ENCODE data around the gene PDZD2. TPM values are rescaled to one million over a fixed set of nuclear protein-coding genes. Genes with fewer than 3 reads are reported as not detected.

PDZD2 gene
- total and polyA plus RNA-seq, 2 experiments from 2014 or later = 8.3 to 16.9 TPM

DNA sequence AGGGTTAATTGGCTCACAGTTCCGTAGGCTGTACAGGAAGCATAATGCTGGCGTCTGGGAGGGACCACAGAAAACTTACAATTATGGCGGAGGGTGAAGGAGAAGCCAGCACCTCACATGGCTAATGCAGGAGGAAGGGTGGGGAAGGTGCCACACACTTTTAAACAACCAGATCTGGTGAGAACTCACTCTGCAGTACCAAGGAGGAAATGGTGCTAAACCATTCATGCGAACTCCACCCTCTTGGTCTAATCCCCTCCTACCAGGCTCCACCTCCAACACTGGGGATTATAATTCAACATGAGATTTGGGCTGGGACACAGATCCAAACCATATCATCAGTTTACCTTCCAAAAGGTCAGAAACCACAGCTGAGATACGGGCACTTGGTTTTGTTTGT, 122.9 kb downstream of the PDZD2 start:
- ATAC-seq = no peak
- Histone ChIP-seq H3K4me2 (no peak overlapping the region), H3K4me1 (ENCODE audit: insufficient read depth) (no peaks in the 10 kb centered on the region), H3K9me2 (ENCODE audit: insufficient read depth) (no peaks in the 10 kb centered on the region), H3F3A (replicated peaks; ENCODE audit: low read depth) (no peaks in the 10 kb centered on the region), H2AFZ (no peak overlapping the region), H4K20me1 (replicated peaks; ENCODE audit: insufficient read depth) (no peaks in the 10 kb centered on the region), H3K27ac (ENCODE audit: low read depth) (no peak overlapping the region), H3K27me3 (ENCODE audit: insufficient read depth) (no peaks in the 10 kb centered on the region), H3K36me3 (ENCODE audit: insufficient read depth) (no peaks in the 10 kb centered on the region), H3K79me2 (replicated peaks; ENCODE audit: insufficient read depth) (no peaks in the 10 kb centered on the region), H3K4me3 (no peak overlapping the region)
- Mint-ChIP-seq H3K27ac (no peak overlapping the region), H3K27me3 (ENCODE audit: insufficient read depth, low read depth, poor library complexity) (peaks cover 6% of the 10 kb centered on the region), H3K4me3 (no peak overlapping the region), H3K9me3 (peaks cover 2% of the 10 kb centered on the region; the same call in 1 of the 3 replicates), H3K36me3 (ENCODE audit: low read depth) (no peaks in the 10 kb centered on the region; the same call in 2 of the 3 replicates), H3K4me1 (peaks cover 5% of the 10 kb centered on the region; the same call in 1 of the 3 replicates)
- DNase-seq (ENCODE audit: low spot score) = no peak
- no peak for TF ChIP-seq EZH2 (IDR thresholded peaks at IDR 0.05; ENCODE audit: low read depth, unreplicated experiment)
- TF ChIP-seq CREB1 (CRISPR knock-in tag; IDR thresholded peaks at IDR 0.05; ENCODE audit: low read depth) = no peak
- TF ChIP-seq NANOG (IDR thresholded peaks at IDR 0.05; ENCODE audit: borderline replicate concordance) = no peak
- no peak for TF ChIP-seq POLR2AphosphoS5 (IDR thresholded peaks at IDR 0.05; ENCODE audit: low read depth)
- TF ChIP-seq ZNF114 (CRISPR knock-in tag; IDR thresholded peaks at IDR 0.05) = no peak
- TF ChIP-seq, protein P1, sequence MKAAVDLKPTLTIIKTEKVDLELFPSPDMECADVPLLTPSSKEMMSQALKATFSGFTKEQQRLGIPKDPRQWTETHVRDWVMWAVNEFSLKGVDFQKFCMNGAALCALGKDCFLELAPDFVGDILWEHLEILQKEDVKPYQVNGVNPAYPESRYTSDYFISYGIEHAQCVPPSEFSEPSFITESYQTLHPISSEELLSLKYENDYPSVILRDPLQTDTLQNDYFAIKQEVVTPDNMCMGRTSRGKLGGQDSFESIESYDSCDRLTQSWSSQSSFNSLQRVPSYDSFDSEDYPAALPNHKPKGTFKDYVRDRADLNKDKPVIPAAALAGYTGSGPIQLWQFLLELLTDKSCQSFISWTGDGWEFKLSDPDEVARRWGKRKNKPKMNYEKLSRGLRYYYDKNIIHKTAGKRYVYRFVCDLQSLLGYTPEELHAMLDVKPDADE (IDR thresholded peaks at IDR 0.05) = no peak
- TF ChIP-seq, protein P2, sequence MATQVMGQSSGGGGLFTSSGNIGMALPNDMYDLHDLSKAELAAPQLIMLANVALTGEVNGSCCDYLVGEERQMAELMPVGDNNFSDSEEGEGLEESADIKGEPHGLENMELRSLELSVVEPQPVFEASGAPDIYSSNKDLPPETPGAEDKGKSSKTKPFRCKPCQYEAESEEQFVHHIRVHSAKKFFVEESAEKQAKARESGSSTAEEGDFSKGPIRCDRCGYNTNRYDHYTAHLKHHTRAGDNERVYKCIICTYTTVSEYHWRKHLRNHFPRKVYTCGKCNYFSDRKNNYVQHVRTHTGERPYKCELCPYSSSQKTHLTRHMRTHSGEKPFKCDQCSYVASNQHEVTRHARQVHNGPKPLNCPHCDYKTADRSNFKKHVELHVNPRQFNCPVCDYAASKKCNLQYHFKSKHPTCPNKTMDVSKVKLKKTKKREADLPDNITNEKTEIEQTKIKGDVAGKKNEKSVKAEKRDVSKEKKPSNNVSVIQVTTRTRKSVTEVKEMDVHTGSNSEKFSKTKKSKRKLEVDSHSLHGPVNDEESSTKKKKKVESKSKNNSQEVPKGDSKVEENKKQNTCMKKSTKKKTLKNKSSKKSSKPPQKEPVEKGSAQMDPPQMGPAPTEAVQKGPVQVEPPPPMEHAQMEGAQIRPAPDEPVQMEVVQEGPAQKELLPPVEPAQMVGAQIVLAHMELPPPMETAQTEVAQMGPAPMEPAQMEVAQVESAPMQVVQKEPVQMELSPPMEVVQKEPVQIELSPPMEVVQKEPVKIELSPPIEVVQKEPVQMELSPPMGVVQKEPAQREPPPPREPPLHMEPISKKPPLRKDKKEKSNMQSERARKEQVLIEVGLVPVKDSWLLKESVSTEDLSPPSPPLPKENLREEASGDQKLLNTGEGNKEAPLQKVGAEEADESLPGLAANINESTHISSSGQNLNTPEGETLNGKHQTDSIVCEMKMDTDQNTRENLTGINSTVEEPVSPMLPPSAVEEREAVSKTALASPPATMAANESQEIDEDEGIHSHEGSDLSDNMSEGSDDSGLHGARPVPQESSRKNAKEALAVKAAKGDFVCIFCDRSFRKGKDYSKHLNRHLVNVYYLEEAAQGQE (IDR thresholded peaks at IDR 0.05; ENCODE audit: unreplicated experiment) = no peak
- TF ChIP-seq, protein P3, sequence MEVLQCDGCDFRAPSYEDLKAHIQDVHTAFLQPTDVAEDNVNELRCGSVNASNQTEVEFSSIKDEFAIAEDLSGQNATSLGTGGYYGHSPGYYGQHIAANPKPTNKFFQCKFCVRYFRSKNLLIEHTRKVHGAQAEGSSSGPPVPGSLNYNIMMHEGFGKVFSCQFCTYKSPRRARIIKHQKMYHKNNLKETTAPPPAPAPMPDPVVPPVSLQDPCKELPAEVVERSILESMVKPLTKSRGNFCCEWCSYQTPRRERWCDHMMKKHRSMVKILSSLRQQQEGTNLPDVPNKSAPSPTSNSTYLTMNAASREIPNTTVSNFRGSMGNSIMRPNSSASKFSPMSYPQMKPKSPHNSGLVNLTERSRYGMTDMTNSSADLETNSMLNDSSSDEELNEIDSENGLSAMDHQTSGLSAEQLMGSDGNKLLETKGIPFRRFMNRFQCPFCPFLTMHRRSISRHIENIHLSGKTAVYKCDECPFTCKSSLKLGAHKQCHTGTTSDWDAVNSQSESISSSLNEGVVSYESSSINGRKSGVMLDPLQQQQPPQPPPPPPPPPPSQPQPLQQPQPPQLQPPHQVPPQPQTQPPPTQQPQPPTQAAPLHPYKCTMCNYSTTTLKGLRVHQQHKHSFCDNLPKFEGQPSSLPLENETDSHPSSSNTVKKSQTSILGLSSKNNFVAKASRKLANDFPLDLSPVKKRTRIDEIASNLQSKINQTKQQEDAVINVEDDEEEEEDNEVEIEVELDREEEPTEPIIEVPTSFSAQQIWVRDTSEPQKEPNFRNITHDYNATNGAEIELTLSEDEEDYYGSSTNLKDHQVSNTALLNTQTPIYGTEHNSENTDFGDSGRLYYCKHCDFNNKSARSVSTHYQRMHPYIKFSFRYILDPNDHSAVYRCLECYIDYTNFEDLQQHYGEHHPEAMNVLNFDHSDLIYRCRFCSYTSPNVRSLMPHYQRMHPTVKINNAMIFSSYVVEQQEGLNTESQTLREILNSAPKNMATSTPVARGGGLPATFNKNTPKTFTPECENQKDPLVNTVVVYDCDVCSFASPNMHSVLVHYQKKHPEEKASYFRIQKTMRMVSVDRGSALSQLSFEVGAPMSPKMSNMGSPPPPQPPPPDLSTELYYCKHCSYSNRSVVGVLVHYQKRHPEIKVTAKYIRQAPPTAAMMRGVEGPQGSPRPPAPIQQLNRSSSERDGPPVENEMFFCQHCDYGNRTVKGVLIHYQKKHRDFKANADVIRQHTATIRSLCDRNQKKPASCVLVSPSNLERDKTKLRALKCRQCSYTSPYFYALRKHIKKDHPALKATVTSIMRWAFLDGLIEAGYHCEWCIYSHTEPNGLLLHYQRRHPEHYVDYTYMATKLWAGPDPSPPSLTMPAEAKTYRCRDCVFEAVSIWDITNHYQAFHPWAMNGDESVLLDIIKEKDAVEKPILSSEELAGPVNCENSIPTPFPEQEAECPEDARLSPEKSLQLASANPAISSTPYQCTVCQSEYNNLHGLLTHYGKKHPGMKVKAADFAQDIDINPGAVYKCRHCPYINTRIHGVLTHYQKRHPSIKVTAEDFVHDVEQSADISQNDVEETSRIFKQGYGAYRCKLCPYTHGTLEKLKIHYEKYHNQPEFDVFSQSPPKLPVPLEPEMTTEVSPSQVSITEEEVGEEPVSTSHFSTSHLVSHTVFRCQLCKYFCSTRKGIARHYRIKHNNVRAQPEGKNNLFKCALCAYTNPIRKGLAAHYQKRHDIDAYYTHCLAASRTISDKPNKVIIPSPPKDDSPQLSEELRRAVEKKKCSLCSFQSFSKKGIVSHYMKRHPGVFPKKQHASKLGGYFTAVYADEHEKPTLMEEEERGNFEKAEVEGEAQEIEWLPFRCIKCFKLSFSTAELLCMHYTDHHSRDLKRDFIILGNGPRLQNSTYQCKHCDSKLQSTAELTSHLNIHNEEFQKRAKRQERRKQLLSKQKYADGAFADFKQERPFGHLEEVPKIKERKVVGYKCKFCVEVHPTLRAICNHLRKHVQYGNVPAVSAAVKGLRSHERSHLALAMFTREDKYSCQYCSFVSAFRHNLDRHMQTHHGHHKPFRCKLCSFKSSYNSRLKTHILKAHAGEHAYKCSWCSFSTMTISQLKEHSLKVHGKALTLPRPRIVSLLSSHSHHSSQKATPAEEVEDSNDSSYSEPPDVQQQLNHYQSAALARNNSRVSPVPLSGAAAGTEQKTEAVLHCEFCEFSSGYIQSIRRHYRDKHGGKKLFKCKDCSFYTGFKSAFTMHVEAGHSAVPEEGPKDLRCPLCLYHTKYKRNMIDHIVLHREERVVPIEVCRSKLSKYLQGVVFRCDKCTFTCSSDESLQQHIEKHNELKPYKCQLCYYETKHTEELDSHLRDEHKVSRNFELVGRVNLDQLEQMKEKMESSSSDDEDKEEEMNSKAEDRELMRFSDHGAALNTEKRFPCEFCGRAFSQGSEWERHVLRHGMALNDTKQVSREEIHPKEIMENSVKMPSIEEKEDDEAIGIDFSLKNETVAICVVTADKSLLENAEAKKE (CRISPR knock-in tag; IDR thresholded peaks at IDR 0.05) = no peak
- TF ChIP-seq JUNB (IDR thresholded peaks at IDR 0.05; ENCODE audit: unreplicated experiment) = no peak
- no peak for TF ChIP-seq STAT1 (IDR thresholded peaks at IDR 0.05; ENCODE audit: unreplicated experiment)
- TF ChIP-seq EZH2phosphoT487 (IDR thresholded peaks at IDR 0.05; ENCODE audit: unreplicated experiment) = no peak
- TF ChIP-seq ZNF331 (CRISPR knock-in tag; IDR thresholded peaks at IDR 0.05; ENCODE audit: low read depth) = no peak

Data from GM23338 (cell line).